Measurements from ENCODE around the gene CHAT.

CHAT gene

DNA sequence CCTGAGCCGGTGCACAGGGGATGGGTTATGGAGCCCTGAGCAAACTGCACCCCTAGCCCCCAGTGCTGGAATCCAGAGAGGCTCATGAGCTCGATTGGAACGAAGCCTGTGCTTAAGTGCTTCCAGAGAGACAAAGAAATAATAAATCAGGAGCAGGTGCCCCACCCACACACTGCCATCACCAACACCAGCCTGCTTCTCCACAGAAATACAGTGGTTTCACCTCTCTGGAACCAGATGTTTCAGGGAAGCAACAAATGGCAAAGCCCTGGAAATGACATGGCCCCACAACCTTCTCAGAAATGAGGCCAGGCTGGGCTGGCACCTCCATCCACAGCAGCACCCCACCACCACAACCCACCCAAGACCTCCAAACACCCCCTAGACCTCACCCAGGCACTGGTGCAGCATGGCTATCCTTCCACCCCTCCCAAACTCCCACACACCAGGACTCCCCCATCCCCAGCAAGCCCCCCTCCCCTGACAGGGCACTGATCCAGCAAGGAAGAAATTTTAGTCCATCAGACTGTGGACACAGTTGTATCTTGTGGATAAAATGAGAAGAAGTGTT is 7.8 kb upstream of the CHAT start:
- H3K4me1 ChIP-seq (ENCODE audit: insufficient read depth, low read length, poor library complexity, severe bottlenecking) = no peaks in the 10 kb centered on the region
- no peak overlapping the region for H3K4me2 ChIP-seq (ENCODE audit: low read depth, low read length, poor library complexity, severe bottlenecking)
- H3K36me3 ChIP-seq (ENCODE audit: insufficient read depth, low read length) = no peaks in the 10 kb centered on the region
- no peaks in the 10 kb centered on the region for H3F3A ChIP-seq (ENCODE audit: low read depth)
- H3K4me3 ChIP-seq (ENCODE audit: low read length, poor library complexity, severe bottlenecking) = no peak overlapping the region
- no peak overlapping the region for H3K9ac ChIP-seq (ENCODE audit: low read depth, low read length, poor library complexity, severe bottlenecking)
- no peaks in the 10 kb centered on the region for H3K79me2 ChIP-seq (ENCODE audit: insufficient read depth, low read length)
- H2AFZ ChIP-seq (ENCODE audit: low read length) = no peak overlapping the region
- H3K27me3 ChIP-seq (ENCODE audit: insufficient read depth, low read length, poor library complexity, severe bottlenecking) = no peaks in the 10 kb centered on the region
- TF ChIP-seq EZH2phosphoT487 (IDR thresholded peaks at IDR 0.05; ENCODE audit: borderline replicate concordance) (no peak), CTCF (conservative IDR thresholded peaks at IDR 0.05; ENCODE audit: low read length) (no peak)
- no peaks in the 10 kb centered on the region for H4K20me1 ChIP-seq (ENCODE audit: insufficient read depth, low read length, poor library complexity, severe bottlenecking)
- H3K9me3 ChIP-seq (ENCODE audit: insufficient read depth, low read depth, low read length) = no peaks in the 10 kb centered on the region
- H3K9me2 ChIP-seq (replicated peaks; ENCODE audit: low read depth, low read length) = no peaks in the 10 kb centered on the region

DNA sequence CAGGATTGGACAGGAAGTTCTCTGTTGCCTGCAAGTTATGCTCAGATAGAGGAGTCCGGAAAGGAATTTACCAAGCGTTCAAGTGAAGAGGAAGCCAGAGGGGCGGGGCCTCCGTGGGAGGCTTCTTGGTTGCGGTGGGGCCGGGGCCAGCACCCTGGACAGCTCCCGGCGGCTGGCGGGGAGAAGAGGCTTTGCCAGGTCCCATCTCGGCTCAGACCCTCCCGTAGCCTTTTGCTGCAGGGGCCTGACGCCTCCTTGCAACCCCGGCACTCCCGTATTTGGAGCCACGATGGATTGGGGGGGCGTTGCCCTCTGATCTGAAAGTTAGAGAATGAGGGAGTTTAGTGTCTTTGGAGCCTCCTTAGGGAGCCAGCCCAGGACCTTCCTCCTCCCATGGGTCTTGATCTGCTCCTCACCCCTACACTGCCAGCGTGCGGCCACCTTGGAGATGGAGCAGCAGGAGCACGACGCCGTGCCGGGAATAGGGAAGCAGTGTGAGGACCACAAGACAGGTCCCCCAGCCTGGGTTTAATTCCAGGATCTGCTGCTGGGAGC is 6.8 kb upstream of the CHAT start:
- H4K20me1 ChIP-seq (ENCODE audit: insufficient read depth, low read length, poor library complexity, severe bottlenecking) = no peaks in the 10 kb centered on the region
- no peaks in the 10 kb centered on the region for H3K27me3 ChIP-seq (ENCODE audit: insufficient read depth, low read length, poor library complexity, severe bottlenecking)
- no peaks in the 10 kb centered on the region for H3K9me2 ChIP-seq (replicated peaks; ENCODE audit: low read depth, low read length)
- no peak overlapping the region for H3K4me3 ChIP-seq (ENCODE audit: low read length, poor library complexity, severe bottlenecking)
- no peak overlapping the region for H2AFZ ChIP-seq (ENCODE audit: low read length)
- TF ChIP-seq EZH2phosphoT487 (IDR thresholded peaks at IDR 0.05; ENCODE audit: borderline replicate concordance) (no peak), CTCF (conservative IDR thresholded peaks at IDR 0.05; ENCODE audit: low read length) (no peak)
- no peaks in the 10 kb centered on the region for H3F3A ChIP-seq (ENCODE audit: low read depth)
- H3K79me2 ChIP-seq (ENCODE audit: insufficient read depth, low read length) = no peaks in the 10 kb centered on the region
- no peaks in the 10 kb centered on the region for H3K4me1 ChIP-seq (ENCODE audit: insufficient read depth, low read length, poor library complexity, severe bottlenecking)
- no peaks in the 10 kb centered on the region for H3K9me3 ChIP-seq (ENCODE audit: insufficient read depth, low read depth, low read length)
- no peak overlapping the region for H3K9ac ChIP-seq (ENCODE audit: low read depth, low read length, poor library complexity, severe bottlenecking)
- no peak overlapping the region for H3K4me2 ChIP-seq (ENCODE audit: low read depth, low read length, poor library complexity, severe bottlenecking)
- no peaks in the 10 kb centered on the region for H3K36me3 ChIP-seq (ENCODE audit: insufficient read depth, low read length)

GRCh38 chr10:49608166-49609005 is 5.5 kb upstream of the CHAT start:
- no peaks in the 10 kb centered on the region for H3K79me2 ChIP-seq (ENCODE audit: insufficient read depth, low read length)
- H4K20me1 ChIP-seq (ENCODE audit: insufficient read depth, low read length, poor library complexity, severe bottlenecking) = no peaks in the 10 kb centered on the region
- H3K4me2 ChIP-seq (ENCODE audit: low read depth, low read length, poor library complexity, severe bottlenecking) = no peak overlapping the region
- no peak overlapping the region for H3K4me3 ChIP-seq (ENCODE audit: low read length, poor library complexity, severe bottlenecking)
- no peak for TF ChIP-seq EZH2phosphoT487 (IDR thresholded peaks at IDR 0.05; ENCODE audit: borderline replicate concordance)
- no peak for TF ChIP-seq CTCF (conservative IDR thresholded peaks at IDR 0.05; ENCODE audit: low read length)
- no peaks in the 10 kb centered on the region for H3K36me3 ChIP-seq (ENCODE audit: insufficient read depth, low read length)
- no peak overlapping the region for H2AFZ ChIP-seq (ENCODE audit: low read length)
- H3K9ac ChIP-seq (ENCODE audit: low read depth, low read length, poor library complexity, severe bottlenecking) = no peak overlapping the region
- no peaks in the 10 kb centered on the region for H3K4me1 ChIP-seq (ENCODE audit: insufficient read depth, low read length, poor library complexity, severe bottlenecking)
- H3K27me3 ChIP-seq (ENCODE audit: insufficient read depth, low read length, poor library complexity, severe bottlenecking) = no peaks in the 10 kb centered on the region
- no peaks in the 10 kb centered on the region for H3K9me2 ChIP-seq (replicated peaks; ENCODE audit: low read depth, low read length)
- H3F3A ChIP-seq (ENCODE audit: low read depth) = no peaks in the 10 kb centered on the region
- no peaks in the 10 kb centered on the region for H3K9me3 ChIP-seq (ENCODE audit: insufficient read depth, low read depth, low read length)
